Measurements from ENCODE around the gene RUNX1. TPM values are rescaled to one million over a fixed set of nuclear protein-coding genes. Genes with fewer than 3 reads are reported as not detected.

The RUNX1 gene
- total and polyA plus RNA-seq, 2 of the 13 experiments (the other 11 are each of a cell fraction or from before 2014, with no cell fraction given) = 5.4 to 6.4 TPM

GRCh38 chr21:34821717-34822116, 227.4 kb downstream of the RUNX1 start (continued):
- TF ChIP-seq HBP1 (CRISPR knock-in tag; IDR thresholded peaks at IDR 0.05; ENCODE audit: low read depth) (no peak), ATF7-NPFF (CRISPR knock-in tag; IDR thresholded peaks at IDR 0.05; ENCODE audit: low read depth) (no peak), PAX8 (CRISPR knock-in tag; IDR thresholded peaks at IDR 0.05; ENCODE audit: borderline replicate concordance) (no peak), MAFG (CRISPR knock-in tag; IDR thresholded peaks at IDR 0.05) (no peak), IRX3 (CRISPR knock-in tag; IDR thresholded peaks at IDR 0.05; ENCODE audit: borderline replicate concordance, low read depth) (no peak), HNRNPK (IDR thresholded peaks at IDR 0.05; ENCODE audit: low read depth, low read length, poor library complexity, severe bottlenecking) (no peak)
- TF ChIP-seq, protein P1, sequence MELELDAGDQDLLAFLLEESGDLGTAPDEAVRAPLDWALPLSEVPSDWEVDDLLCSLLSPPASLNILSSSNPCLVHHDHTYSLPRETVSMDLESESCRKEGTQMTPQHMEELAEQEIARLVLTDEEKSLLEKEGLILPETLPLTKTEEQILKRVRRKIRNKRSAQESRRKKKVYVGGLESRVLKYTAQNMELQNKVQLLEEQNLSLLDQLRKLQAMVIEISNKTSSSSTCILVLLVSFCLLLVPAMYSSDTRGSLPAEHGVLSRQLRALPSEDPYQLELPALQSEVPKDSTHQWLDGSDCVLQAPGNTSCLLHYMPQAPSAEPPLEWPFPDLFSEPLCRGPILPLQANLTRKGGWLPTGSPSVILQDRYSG (CRISPR knock-in tag; IDR thresholded peaks at IDR 0.05) = no peak

DNA sequence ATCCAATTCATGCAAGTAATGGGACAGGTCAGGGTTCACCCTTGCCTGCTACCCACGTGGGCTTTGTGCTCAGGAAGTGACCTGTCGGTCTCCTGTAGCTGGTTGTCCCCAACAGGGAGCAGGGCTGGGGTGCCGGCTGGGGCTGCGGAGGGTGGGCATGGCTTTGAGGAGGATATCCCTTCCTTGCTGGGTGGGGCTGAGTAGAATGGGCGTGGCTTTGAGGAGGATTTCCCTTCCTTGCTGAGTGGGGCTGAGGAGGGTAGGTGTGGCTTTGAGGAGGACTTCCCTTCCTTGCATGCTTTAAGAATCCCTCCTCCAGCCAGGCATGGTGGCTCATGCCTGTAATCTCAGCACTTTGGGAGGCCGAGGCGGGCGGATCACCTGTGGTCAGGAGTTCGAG, 229.1 kb downstream of the RUNX1 start:
- no peaks in the 10 kb centered on the region for H3K9me3 ChIP-seq (ENCODE audit: low read length)
- H3K36me3 ChIP-seq (replicated peaks in 1 of 2; ENCODE audit: control insufficient read depth in 1 of 2, insufficient read depth in 2 of 2, low read length in 2 of 2) = peaks cover 1 to 5% of the 10 kb centered on the region in 2 experiments; a peak in 4 of 5 replicates
- no peak overlapping the region for H3K4me3 ChIP-seq (replicated peaks in 1 of 3; ENCODE audit: insufficient read depth in 1 of 3, low read depth in 2 of 3, low read length in 3 of 3)
- POLR2A ChIA-PET = interaction anchor here (3.2 to 4.6 kb wide), 3 partner anchors 16 to 68 kb away, joined by 49 to 76 read pairs (median 58); no protein-coding TSS in a partner anchor
- WGBS (ENCODE audit: low lambda C conversion rate) = 74% methylated on average over 7 of the region's 9 CpGs
- no TSS peak for BruUV-seq (replicated peaks)
- no peaks in the 10 kb centered on the region for H3K79me2 ChIP-seq (ENCODE audit: insufficient read depth, low read length)
- H3K27me3 ChIP-seq (ENCODE audit: control insufficient read depth in 1 of 2, insufficient read depth in 2 of 2, low read length in 2 of 2) = no peaks in the 10 kb centered on the region
- no peak overlapping the region for H3K4me2 ChIP-seq (ENCODE audit: low read depth, low read length)
- intact Hi-C loops (cut with micrococcal nuclease; ENCODE audit: unreplicated experiment) (no loop called here), in situ Hi-C loops (cut with HindIII; ENCODE audit: extremely low pct_ligation_motif_present, low pct_unique_long_range_greater_than_20kb) (no loop called here)
- no peaks in the 10 kb centered on the region for H4K20me1 ChIP-seq (ENCODE audit: insufficient read depth, low read length)
- no peak overlapping the region for H2AFZ ChIP-seq (ENCODE audit: low read length)
- FAIRE-seq = no peak
- no peak overlapping the region for H3K9ac ChIP-seq (ENCODE audit: insufficient read depth, low read depth, low read length)
- CTCF ChIA-PET (ENCODE audit: low intra/inter-chr PET ratio, low total read pairs) = no interaction called here
- peaks cover 68% of the 10 kb centered on the region for H3K4me1 ChIP-seq (ENCODE audit: insufficient read depth, low read length)
- DNase-seq (ENCODE audit: low spot score) = no peak
- no peak for ATAC-seq
- peak overlapping the region; percentile 90 for H3K27ac ChIP-seq (ENCODE audit: extremely low read length, insufficient read depth, low read length)
- TF ChIP-seq, protein P2, sequence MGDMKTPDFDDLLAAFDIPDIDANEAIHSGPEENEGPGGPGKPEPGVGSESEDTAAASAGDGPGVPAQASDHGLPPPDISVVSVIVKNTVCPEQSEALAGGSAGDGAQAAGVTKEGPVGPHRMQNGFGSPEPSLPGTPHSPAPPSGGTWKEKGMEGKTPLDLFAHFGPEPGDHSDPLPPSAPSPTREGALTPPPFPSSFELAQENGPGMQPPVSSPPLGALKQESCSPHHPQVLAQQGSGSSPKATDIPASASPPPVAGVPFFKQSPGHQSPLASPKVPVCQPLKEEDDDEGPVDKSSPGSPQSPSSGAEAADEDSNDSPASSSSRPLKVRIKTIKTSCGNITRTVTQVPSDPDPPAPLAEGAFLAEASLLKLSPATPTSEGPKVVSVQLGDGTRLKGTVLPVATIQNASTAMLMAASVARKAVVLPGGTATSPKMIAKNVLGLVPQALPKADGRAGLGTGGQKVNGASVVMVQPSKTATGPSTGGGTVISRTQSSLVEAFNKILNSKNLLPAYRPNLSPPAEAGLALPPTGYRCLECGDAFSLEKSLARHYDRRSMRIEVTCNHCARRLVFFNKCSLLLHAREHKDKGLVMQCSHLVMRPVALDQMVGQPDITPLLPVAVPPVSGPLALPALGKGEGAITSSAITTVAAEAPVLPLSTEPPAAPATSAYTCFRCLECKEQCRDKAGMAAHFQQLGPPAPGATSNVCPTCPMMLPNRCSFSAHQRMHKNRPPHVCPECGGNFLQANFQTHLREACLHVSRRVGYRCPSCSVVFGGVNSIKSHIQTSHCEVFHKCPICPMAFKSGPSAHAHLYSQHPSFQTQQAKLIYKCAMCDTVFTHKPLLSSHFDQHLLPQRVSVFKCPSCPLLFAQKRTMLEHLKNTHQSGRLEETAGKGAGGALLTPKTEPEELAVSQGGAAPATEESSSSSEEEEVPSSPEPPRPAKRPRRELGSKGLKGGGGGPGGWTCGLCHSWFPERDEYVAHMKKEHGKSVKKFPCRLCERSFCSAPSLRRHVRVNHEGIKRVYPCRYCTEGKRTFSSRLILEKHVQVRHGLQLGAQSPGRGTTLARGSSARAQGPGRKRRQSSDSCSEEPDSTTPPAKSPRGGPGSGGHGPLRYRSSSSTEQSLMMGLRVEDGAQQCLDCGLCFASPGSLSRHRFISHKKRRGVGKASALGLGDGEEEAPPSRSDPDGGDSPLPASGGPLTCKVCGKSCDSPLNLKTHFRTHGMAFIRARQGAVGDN (CRISPR knock-in tag; IDR thresholded peaks at IDR 0.05) = peak; percentile 84
- TF ChIP-seq MAX (IDR thresholded peaks at IDR 0.05) (0 out of 2 replicates have a peak, but pooled peaks have one; percentile 34), PTBP1 (IDR thresholded peaks at IDR 0.05; ENCODE audit: low read depth, low read length, poor library complexity, severe bottlenecking) (peak; percentile 20), HNF4A (CRISPR knock-in tag; IDR thresholded peaks at IDR 0.05) (peak; percentile 53), NR2C2 (CRISPR knock-in tag; IDR thresholded peaks at IDR 0.05; ENCODE audit: borderline replicate concordance) (0 out of 2 replicates have a peak, but pooled peaks have one; percentile 39), XBP1 (CRISPR knock-in tag; IDR thresholded peaks at IDR 0.05) (no peak)
- TF ChIP-seq, protein P3, sequence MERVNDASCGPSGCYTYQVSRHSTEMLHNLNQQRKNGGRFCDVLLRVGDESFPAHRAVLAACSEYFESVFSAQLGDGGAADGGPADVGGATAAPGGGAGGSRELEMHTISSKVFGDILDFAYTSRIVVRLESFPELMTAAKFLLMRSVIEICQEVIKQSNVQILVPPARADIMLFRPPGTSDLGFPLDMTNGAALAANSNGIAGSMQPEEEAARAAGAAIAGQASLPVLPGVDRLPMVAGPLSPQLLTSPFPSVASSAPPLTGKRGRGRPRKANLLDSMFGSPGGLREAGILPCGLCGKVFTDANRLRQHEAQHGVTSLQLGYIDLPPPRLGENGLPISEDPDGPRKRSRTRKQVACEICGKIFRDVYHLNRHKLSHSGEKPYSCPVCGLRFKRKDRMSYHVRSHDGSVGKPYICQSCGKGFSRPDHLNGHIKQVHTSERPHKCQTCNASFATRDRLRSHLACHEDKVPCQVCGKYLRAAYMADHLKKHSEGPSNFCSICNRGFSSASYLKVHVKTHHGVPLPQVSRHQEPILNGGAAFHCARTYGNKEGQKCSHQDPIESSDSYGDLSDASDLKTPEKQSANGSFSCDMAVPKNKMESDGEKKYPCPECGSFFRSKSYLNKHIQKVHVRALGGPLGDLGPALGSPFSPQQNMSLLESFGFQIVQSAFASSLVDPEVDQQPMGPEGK (CRISPR knock-in tag; IDR thresholded peaks at IDR 0.05) = 0 out of 2 replicates have a peak, but pooled peaks have one; percentile 14

Data from HepG2 (cell line).